HCT116 (cell line): Measurements from ENCODE around the gene PKHD1. TPM values are rescaled to one million over a fixed set of nuclear protein-coding genes. Genes with fewer than 3 reads are reported as not detected.

ENCODE experiments used
- ATAC-seq: fragments of 200-7000 bp; cut with Tn5 transposase; 2 replicates; pipeline ENCODE4 v1.9.1; 2020; ENCODE audit warnings: mild to moderate bottlenecking, moderate library complexity
- BruUV-seq: library from RNA; stranded (reverse); fragments of 400-500 nt; replicated peaks from 2 replicates; lab custom pipeline; 2021; lab: Mats Ljungman, UMichigan
- CTCF ChIA-PET: fragments of 300-600 bp; sonication (Branson Sonifier 250); formaldehyde crosslinking; loops from one replicate; lab custom pipeline; 2021; ENCODE audit warnings: antibody characterized with exemption; lab: Charles Lee
- POLR2A ChIA-PET: fragments of 300-600, 350-600 bp; sonication (Branson Sonifier 250); formaldehyde crosslinking; loops from one replicate; lab custom pipeline; 2021; ENCODE audit warnings: antibody characterized with exemption; lab: Charles Lee
- RAD21 ChIA-PET, 2 experiments: fragments of 300-600 bp; sonication (Branson Sonifier 250); formaldehyde crosslinking; loops; one replicate each; lab custom pipeline; 2023; ENCODE audit warnings: low total read pairs in 2 of 2; ENCODE audit not compliant: uncharacterized antibody in 2 of 2, unreplicated experiment in 2 of 2, low non-redundant PET in 1 of 2; lab: Charles Lee
- DNase-seq: peaks from one replicate; pipeline ENCODE4 v3.0.0-alpha.2; 2010; ENCODE audit warnings: low read depth, low spot score
- H2AFZ ChIP-seq: fragments of 200-600 bp; shearing (Covaris generic), sonication (generic); 2 replicates; pipeline ENCODE4 v1.6.1; 2017; ENCODE audit warnings: low read depth, mixed run types, mixed read lengths, antibody characterized with exemption, low read length; ENCODE audit not compliant: poor library complexity, severe bottlenecking
- H3K27ac ChIP-seq: 2 replicates; pipeline ENCODE4 v1.5.1; 2012; ENCODE audit warnings: low read depth, low read length
- H3K27me3 ChIP-seq: fragments of 200-600 bp; sonication (generic); 2 replicates; pipeline ENCODE4 v1.6.1; 2016; ENCODE audit warnings: mixed run types, low read length, mixed read lengths; ENCODE audit not compliant: insufficient read depth
- H3K36me3 ChIP-seq, 2 experiments: fragments of 200-500 bp in 1 of 2; fragments of 200-600 bp in 1 of 2; sonication (Bioruptor generic) in 1 of 2; sonication (generic) in 1 of 2; 2 replicates each; pipeline versions ENCODE4 v1.5.1 to v1.6.1; 2014 to 2016; ENCODE audit warnings: low read length in 2 of 2, inconsistent platforms in 1 of 2, mixed read lengths in 1 of 2, mixed run types in 1 of 2; ENCODE audit not compliant: insufficient read depth in 2 of 2, control insufficient read depth in 1 of 2
- H3K4me1 ChIP-seq, 2 experiments: fragments of 200-600 bp in 1 of 2; sonication (generic) in 1 of 2; 2 replicates each; pipeline versions ENCODE4 v1.5.1 to v1.6.1; 2012 to 2017; ENCODE audit warnings: low read length in 2 of 2, inconsistent platforms in 1 of 2, mild to moderate bottlenecking in 1 of 2, mixed read lengths in 1 of 2, mixed run types in 1 of 2, moderate library complexity in 1 of 2; ENCODE audit not compliant: insufficient read depth in 2 of 2, control insufficient read depth in 1 of 2
- H3K4me2 ChIP-seq: fragments of 200-600 bp; sonication (generic); 2 replicates; pipeline ENCODE4 v1.6.1; 2017; ENCODE audit warnings: mixed run types, low read length, mixed read lengths
- H3K4me3 ChIP-seq, 2 experiments: fragments of 200-600 bp in 1 of 2; sonication (generic) in 1 of 2; replicated peaks in 1 of 2; 2 replicates each; pipeline ENCODE4 v1.5.1; 2011 to 2016; ENCODE audit warnings: low read length in 2 of 2, control low read depth in 1 of 2, low read depth in 1 of 2, mild to moderate bottlenecking in 1 of 2, mixed read lengths in 1 of 2, mixed run types in 1 of 2
- H3K79me2 ChIP-seq: fragments of 200-600 bp; sonication (generic); 2 replicates; pipeline ENCODE4 v1.6.1; 2017; ENCODE audit warnings: mild to moderate bottlenecking, mixed run types, low read length, moderate library complexity, mixed read lengths; ENCODE audit not compliant: insufficient read depth
- H3K9ac ChIP-seq: fragments of 200-600 bp; sonication (generic); 2 replicates; pipeline ENCODE4 v1.6.1; 2016; ENCODE audit warnings: low read length, mixed read lengths
- H3K9me2 ChIP-seq: fragments of 200-600 bp; sonication (generic), shearing (Covaris generic); 2 replicates; pipeline ENCODE4 v1.6.1; 2017; ENCODE audit warnings: mixed run types, mild to moderate bottlenecking, moderate library complexity; ENCODE audit not compliant: insufficient read depth
- H3K9me3 ChIP-seq, 2 experiments: fragments of 200-500 bp in 1 of 2; fragments of 200-600 bp in 1 of 2; sonication (Bioruptor generic) in 1 of 2; sonication (generic) in 1 of 2; 2 replicates each; pipeline ENCODE4 v1.6.1; 2014 to 2017; ENCODE audit warnings: low read length in 2 of 2, mixed read lengths in 2 of 2, inconsistent platforms in 1 of 2, low read depth in 1 of 2, mild to moderate bottlenecking in 1 of 2, mixed run types in 1 of 2, moderate library complexity in 1 of 2; ENCODE audit not compliant: control insufficient read depth in 1 of 2, insufficient read depth in 1 of 2
- H4K20me1 ChIP-seq: fragments of 200-600 bp; sonication (generic), shearing (Covaris generic); 2 replicates; pipeline ENCODE4 v1.6.1; 2017; ENCODE audit warnings: mixed run types, mild to moderate bottlenecking, moderate library complexity; ENCODE audit not compliant: insufficient read depth
- CEBPB ChIP-seq: IDR thresholded peaks from 2 replicates; pipeline ENCODE4 v1.6.1; 2012; ENCODE audit warnings: low read depth
- CTCF ChIP-seq, 3 experiments: fragments of 200-600 bp in 1 of 3; sonication (generic) in 1 of 3; IDR thresholded peaks in 2 of 3; conservative IDR thresholded peaks in 1 of 3; 2 replicates each; pipeline ENCODE4 v1.5.1; 2012 to 2017; ENCODE audit warnings: low read depth in 2 of 3, low read length in 2 of 3, antibody characterized with exemption in 1 of 3, borderline replicate concordance in 1 of 3, control low read depth in 1 of 3, mild to moderate bottlenecking in 1 of 3, mixed read lengths in 1 of 3, mixed run types in 1 of 3, moderate library complexity in 1 of 3; ENCODE audit not compliant: insufficient read depth in 1 of 3
- EGR1 ChIP-seq: IDR thresholded peaks from 2 replicates; pipeline ENCODE4 v1.6.1; 2012; ENCODE audit warnings: low read depth
- ELF1 ChIP-seq: IDR thresholded peaks from 2 replicates; pipeline ENCODE4 v1.6.1; 2012; ENCODE audit warnings: low read depth, borderline replicate concordance
- EZH2 ChIP-seq: fragments of 200-600 bp; sonication (generic); IDR thresholded peaks from 2 replicates; pipeline ENCODE4 v1.6.1; 2017; ENCODE audit warnings: antibody characterized with exemption, mixed run types
- FOSL1 ChIP-seq: IDR thresholded peaks from 2 replicates; pipeline ENCODE4 v1.6.1; 2012; ENCODE audit warnings: low read depth
- MAX ChIP-seq: IDR thresholded peaks from 2 replicates; pipeline ENCODE4 v1.6.1; 2012
- POLR2A ChIP-seq: IDR thresholded peaks from 2 replicates; pipeline ENCODE4 v1.7.0; 2011; ENCODE audit warnings: borderline replicate concordance; ENCODE audit not compliant: insufficient read depth, insufficient read length; ENCODE audit errors: extremely low read depth
- POLR2AphosphoS5 ChIP-seq: IDR thresholded peaks from 2 replicates; pipeline ENCODE4 v1.6.1; 2011; ENCODE audit warnings: mild to moderate bottlenecking, low read depth, low read length, moderate library complexity
- REST ChIP-seq: IDR thresholded peaks from 2 replicates; pipeline ENCODE4 v1.6.1; 2012; ENCODE audit warnings: low read depth
- SIN3A ChIP-seq: IDR thresholded peaks from 2 replicates; pipeline ENCODE4 v1.6.1; 2012; ENCODE audit warnings: low read depth
- TCF7L2 ChIP-seq: IDR thresholded peaks from 2 replicates; pipeline ENCODE4 v1.7.0; 2011; ENCODE audit warnings: borderline replicate concordance, inconsistent platforms; ENCODE audit not compliant: insufficient read depth, insufficient read length; ENCODE audit errors: extremely low read depth
- YY1 ChIP-seq: IDR thresholded peaks from 2 replicates; pipeline ENCODE4 v1.6.1; 2011; ENCODE audit warnings: low read length, low read depth, moderate library complexity, mild to moderate bottlenecking; ENCODE audit not compliant: insufficient replicate concordance; ENCODE audit errors: extremely low read depth
- ZFX ChIP-seq: fragments of 450-650 bp; IDR thresholded peaks from 2 replicates; pipeline ENCODE4 v1.6.1; 2017
- ZNF274 ChIP-seq: fragments of 200-500 bp; sonication (Bioruptor generic); IDR thresholded peaks from 2 replicates; pipeline ENCODE4 v1.6.1; 2014; ENCODE audit warnings: mild to moderate bottlenecking, low read depth, low read length, inconsistent platforms
- intact Hi-C: fragments of 100-400 bp; cut with micrococcal nuclease; formaldehyde crosslinking; loops from 2 replicates; pipeline ENCODE4 v1.10.0; 2022
- total RNA-seq: library from RNA; stranded (reverse); gene quantifications from one replicate; pipeline ENCODE4 v1.2.1, GENCODE V29; 2021; ENCODE audit not compliant: unreplicated experiment

The PKHD1 gene
- total RNA-seq, 1 experiment from 2014 or later: not detected

GRCh38 chr6:51718533-51718932, 368.9 kb downstream of the PKHD1 start:
- ChIA-PET CTCF (no interaction called here), RAD21 (no interaction called here), POLR2A (no interaction called here)
- ATAC-seq (no peak), DNase-seq (no peak)
- no peak overlapping the region for H3K4me3 ChIP-seq
- intact Hi-C loops: no loop called here
- H3K36me3 ChIP-seq: no peaks in the 10 kb centered on the region
- no peaks in the 10 kb centered on the region for H3K9me2 ChIP-seq
- H3K27ac ChIP-seq: no peak overlapping the region
- no peak overlapping the region for H2AFZ ChIP-seq
- no peaks in the 10 kb centered on the region for H4K20me1 ChIP-seq
- no peaks in the 10 kb centered on the region for H3K4me1 ChIP-seq
- TF ChIP-seq POLR2A: no peak
- peaks cover 0 to 3% of the 10 kb centered on the region in 2 experiments; a peak in 1 of 4 replicates for H3K9me3 ChIP-seq
- H3K79me2 ChIP-seq: no peaks in the 10 kb centered on the region
- H3K9ac ChIP-seq: no peak overlapping the region
- no TSS peak for BruUV-seq
- H3K27me3 ChIP-seq: no peaks in the 10 kb centered on the region
- H3K4me2 ChIP-seq: no peak overlapping the region

- ATAC-seq: no peak
- Histone ChIP-seq H3K9me2 (no peaks in the 10 kb centered on the region), H3K9me3 (peaks cover 3% of the 10 kb centered on the region in 2 experiments; a peak in 1 of 4 replicates), H3K4me3 (no peak overlapping the region), H4K20me1 (no peaks in the 10 kb centered on the region), H3K4me1 (no peaks in the 10 kb centered on the region), H2AFZ (no peak overlapping the region), H3K27me3 (no peaks in the 10 kb centered on the region), H3K36me3 (no peaks in the 10 kb centered on the region), H3K79me2 (no peaks in the 10 kb centered on the region), H3K9ac (no peak overlapping the region), H3K4me2 (no peak overlapping the region), H3K27ac (no peak overlapping the region)
- TF ChIP-seq CTCF (IDR thresholded peaks at IDR 0.05 in 2 of 3, conservative IDR thresholded peaks at IDR 0.05 in 1 of 3; ENCODE audit: borderline replicate concordance in 1 of 3, insufficient read depth in 1 of 3, low read depth in 2 of 3, low read length in 2 of 3) (no peak), FOSL1 (no peak), CEBPB (no peak), YY1 (no peak), MAX (no peak), SIN3A (no peak), TCF7L2 (no peak), POLR2AphosphoS5 (no peak), REST (no peak), POLR2A (no peak), ZNF274 (no peak), ZFX (no peak), EGR1 (no peak), ELF1 (no peak), EZH2 (no peak)
- ChIA-PET CTCF (no interaction called here), RAD21 (no interaction called here), POLR2A (no interaction called here)
- no TSS peak for BruUV-seq
- DNase-seq: no peak
- intact Hi-C loops: no loop called here
Observed at GRCh38 chr6:51717477-51717876, 369.9 kb downstream of the PKHD1 start.
